Omental fat pad (tissue), 4 donors: Measurements from ENCODE around the gene IPO4. TPM values are rescaled to one million over a fixed set of nuclear protein-coding genes. Genes with fewer than 3 reads are reported as not detected.

ENCODE experiments used
- ATAC-seq: fragments of 150-250 bp; one replicate; pipeline ENCODE4 v1.9.1; 2016; ENCODE audit warnings: mild to moderate bottlenecking, moderate library complexity; ENCODE audit not compliant: low FRiP score
- DNase-seq: peaks from one replicate; pipeline ENCODE4 v3.0.0-alpha.2; 2019; ENCODE audit warnings: low spot score
- total RNA-seq, 4 donors: library from RNA; depleted of rRNA; stranded (reverse); fragments of >200 nt; gene quantifications; one replicate each; pipeline ENCODE4 v1.1.0, GENCODE V29; 2016
- TF ChIP-seq, protein P1 (sequence below), 3 donors: fragments of 450-650 bp; IDR thresholded peaks; one replicate each; pipeline ENCODE4 v1.5.1; 2016 to 2017; ENCODE audit warnings: antibody characterized with exemption in 3 of 3, mild to moderate bottlenecking in 3 of 3, moderate library complexity in 2 of 3

The IPO4 gene, protein sequence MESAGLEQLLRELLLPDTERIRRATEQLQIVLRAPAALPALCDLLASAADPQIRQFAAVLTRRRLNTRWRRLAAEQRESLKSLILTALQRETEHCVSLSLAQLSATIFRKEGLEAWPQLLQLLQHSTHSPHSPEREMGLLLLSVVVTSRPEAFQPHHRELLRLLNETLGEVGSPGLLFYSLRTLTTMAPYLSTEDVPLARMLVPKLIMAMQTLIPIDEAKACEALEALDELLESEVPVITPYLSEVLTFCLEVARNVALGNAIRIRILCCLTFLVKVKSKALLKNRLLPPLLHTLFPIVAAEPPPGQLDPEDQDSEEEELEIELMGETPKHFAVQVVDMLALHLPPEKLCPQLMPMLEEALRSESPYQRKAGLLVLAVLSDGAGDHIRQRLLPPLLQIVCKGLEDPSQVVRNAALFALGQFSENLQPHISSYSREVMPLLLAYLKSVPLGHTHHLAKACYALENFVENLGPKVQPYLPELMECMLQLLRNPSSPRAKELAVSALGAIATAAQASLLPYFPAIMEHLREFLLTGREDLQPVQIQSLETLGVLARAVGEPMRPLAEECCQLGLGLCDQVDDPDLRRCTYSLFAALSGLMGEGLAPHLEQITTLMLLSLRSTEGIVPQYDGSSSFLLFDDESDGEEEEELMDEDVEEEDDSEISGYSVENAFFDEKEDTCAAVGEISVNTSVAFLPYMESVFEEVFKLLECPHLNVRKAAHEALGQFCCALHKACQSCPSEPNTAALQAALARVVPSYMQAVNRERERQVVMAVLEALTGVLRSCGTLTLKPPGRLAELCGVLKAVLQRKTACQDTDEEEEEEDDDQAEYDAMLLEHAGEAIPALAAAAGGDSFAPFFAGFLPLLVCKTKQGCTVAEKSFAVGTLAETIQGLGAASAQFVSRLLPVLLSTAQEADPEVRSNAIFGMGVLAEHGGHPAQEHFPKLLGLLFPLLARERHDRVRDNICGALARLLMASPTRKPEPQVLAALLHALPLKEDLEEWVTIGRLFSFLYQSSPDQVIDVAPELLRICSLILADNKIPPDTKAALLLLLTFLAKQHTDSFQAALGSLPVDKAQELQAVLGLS
- total RNA-seq = 100 to 1,000 TPM in 1 of 4 donors, 10 to 100 TPM in 3; 24.1 to 108 (median 34.4) TPM

- TF ChIP-seq, protein P1, sequence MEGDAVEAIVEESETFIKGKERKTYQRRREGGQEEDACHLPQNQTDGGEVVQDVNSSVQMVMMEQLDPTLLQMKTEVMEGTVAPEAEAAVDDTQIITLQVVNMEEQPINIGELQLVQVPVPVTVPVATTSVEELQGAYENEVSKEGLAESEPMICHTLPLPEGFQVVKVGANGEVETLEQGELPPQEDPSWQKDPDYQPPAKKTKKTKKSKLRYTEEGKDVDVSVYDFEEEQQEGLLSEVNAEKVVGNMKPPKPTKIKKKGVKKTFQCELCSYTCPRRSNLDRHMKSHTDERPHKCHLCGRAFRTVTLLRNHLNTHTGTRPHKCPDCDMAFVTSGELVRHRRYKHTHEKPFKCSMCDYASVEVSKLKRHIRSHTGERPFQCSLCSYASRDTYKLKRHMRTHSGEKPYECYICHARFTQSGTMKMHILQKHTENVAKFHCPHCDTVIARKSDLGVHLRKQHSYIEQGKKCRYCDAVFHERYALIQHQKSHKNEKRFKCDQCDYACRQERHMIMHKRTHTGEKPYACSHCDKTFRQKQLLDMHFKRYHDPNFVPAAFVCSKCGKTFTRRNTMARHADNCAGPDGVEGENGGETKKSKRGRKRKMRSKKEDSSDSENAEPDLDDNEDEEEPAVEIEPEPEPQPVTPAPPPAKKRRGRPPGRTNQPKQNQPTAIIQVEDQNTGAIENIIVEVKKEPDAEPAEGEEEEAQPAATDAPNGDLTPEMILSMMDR (IDR thresholded peaks at IDR 0.05) = no peak
- peak; percentile 90 for ATAC-seq
- peak; percentile 80 for DNase-seq
Observed at GRCh38 chr14:24188251-24189058, at the start of gene IPO4. Gene IPO4, minus strand, starts transcription at chr14:24188816. Its CDS starts 29 bp downstream, at chr14:24188787.

GRCh38 chr14:24238123-24238522 lies 49.5 kb upstream of the IPO4 start:
- TF ChIP-seq, protein P1 (IDR thresholded peaks at IDR 0.05) = no peak

DNA sequence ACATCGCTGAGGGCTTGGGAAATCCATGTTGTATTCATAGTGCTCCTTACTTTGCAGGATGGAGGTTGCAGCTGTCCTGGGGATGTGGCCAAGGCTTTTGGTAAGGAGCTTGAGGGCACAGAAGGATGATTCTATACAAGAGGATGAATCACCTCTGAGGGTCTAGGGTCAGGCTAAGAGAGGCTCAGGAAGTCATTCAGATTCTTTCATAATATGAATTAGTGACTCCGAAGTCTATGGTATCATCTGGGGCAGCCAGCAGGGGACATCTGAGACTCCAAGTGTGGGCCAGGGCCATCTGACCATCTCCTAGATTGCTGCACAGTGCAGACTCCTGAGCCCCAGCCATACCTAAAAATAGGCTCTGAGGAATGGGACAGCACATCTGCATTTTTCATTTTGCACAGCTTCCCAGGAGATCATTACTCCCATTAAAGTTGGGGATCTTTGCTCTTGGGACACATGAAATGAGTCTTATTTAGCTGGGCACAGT lies 48.9 kb upstream of the IPO4 start:
- TF ChIP-seq, protein P1 (IDR thresholded peaks at IDR 0.05) = no peak
- ATAC-seq (no peak), DNase-seq (no peak)

More at GRCh38 chr14:24238123-24238522, 49.5 kb upstream of the IPO4 start:
- DNase-seq = no peak
- ATAC-seq = no peak

GRCh38 chr14:24236689-24237462 lies 48.3 kb upstream of the IPO4 start:
- TF ChIP-seq, protein P1 (IDR thresholded peaks at IDR 0.05) = no peak
- ATAC-seq (no peak), DNase-seq (no peak)

GRCh38 chr14:24235804-24236688 lies 47.4 kb upstream of the IPO4 start:
- ATAC-seq (no peak), DNase-seq (no peak)
- TF ChIP-seq, protein P1 (IDR thresholded peaks at IDR 0.05) = no peak
